ENCODE measurements around the gene CCDC127. TPM values are rescaled to one million over a fixed set of nuclear protein-coding genes. Genes with fewer than 3 reads are reported as not detected.
"Not testable (repeated sequence)": the region's sequence is repeated elsewhere in the genome, so short reads cannot be mapped to it uniquely, and the experiment has no call there.

The CCDC127 gene
- polyA plus RNA-seq (2011; rRNA removed) (4.5 and 4.8 TPM in 2 replicates), polyA minus RNA-seq (2011; rRNA and poly(A)+ RNA removed) (2.3 and 2.9 TPM in 2 replicates)

- H3K4me3 ChIP-seq (ENCODE audit: low read depth, low read length): peak within 1 kb of the TSS; percentile 96
- ChIA-PET POLR2A (interaction anchor here (0.6 kb wide), 1 partner anchor 48 kb away, joined by 5 read pairs; no protein-coding TSS in a partner anchor), CTCF (interaction anchor here (0.6 to 2.7 kb wide), 9 partner anchors 9 to 177 kb away, joined by 3 to 7 read pairs (median 3); no protein-coding TSS in a partner anchor)
- H3K27me3 ChIP-seq (ENCODE audit: control insufficient read depth, insufficient read depth, low read length); H3K36me3 ChIP-seq (ENCODE audit: control insufficient read depth, insufficient read depth, low read length): not testable (repeated sequence)
- TF ChIP-seq CTCF (IDR thresholded peaks at IDR 0.05; ENCODE audit: insufficient read depth, low read depth, low read length): peak; percentile 57
- peak; percentile 47 for DNase-seq (ENCODE audit: low read depth)
Measured at GRCh38 chr5:217494-218456, at the start of gene CCDC127, which contains the start of gene SDHA. CCDC127 (minus strand) TSS chr5:218153; CDS start chr5:216849, 1,304 bp downstream. SDHA (plus strand) TSS chr5:218320; CDS start chr5:218356, 36 bp downstream.

GRCh38 chr5:267716-268115, 49.8 kb upstream of the CCDC127 start:
- no peak for DNase-seq (ENCODE audit: low read depth)
- TF ChIP-seq CTCF (IDR thresholded peaks at IDR 0.05; ENCODE audit: insufficient read depth, low read depth, low read length): no peak
- Histone ChIP-seq H3K36me3 (ENCODE audit: control insufficient read depth, insufficient read depth, low read length) (peaks cover 4% of the 10 kb centered on the region; the same call in 1 of the 2 replicates), H3K4me3 (ENCODE audit: low read depth, low read length) (no peak overlapping the region), H3K27me3 (ENCODE audit: control insufficient read depth, insufficient read depth, low read length) (no peaks in the 10 kb centered on the region)
- ChIA-PET POLR2A (no interaction called here), CTCF (no interaction called here)

GRCh38 chr5:266311-267026, 48.5 kb upstream of the CCDC127 start:
- CTCF ChIA-PET; DNase-seq (ENCODE audit: low read depth); H3K4me3 ChIP-seq (ENCODE audit: low read depth, low read length); H3K27me3 ChIP-seq (ENCODE audit: control insufficient read depth, insufficient read depth, low read length); POLR2A ChIA-PET; H3K36me3 ChIP-seq (ENCODE audit: control insufficient read depth, insufficient read depth, low read length): not testable (repeated sequence)

GRCh38 chr5:264338-264737, 46.4 kb upstream of the CCDC127 start:
- ChIA-PET POLR2A (no interaction called here), CTCF (no interaction called here)
- no peak for TF ChIP-seq CTCF (IDR thresholded peaks at IDR 0.05; ENCODE audit: insufficient read depth, low read depth, low read length)
- Histone ChIP-seq H3K27me3 (ENCODE audit: control insufficient read depth, insufficient read depth, low read length) (no peaks in the 10 kb centered on the region), H3K4me3 (ENCODE audit: low read depth, low read length) (no peak overlapping the region), H3K36me3 (ENCODE audit: control insufficient read depth, insufficient read depth, low read length) (peaks cover 4% of the 10 kb centered on the region; the same call in 1 of the 2 replicates)
- no peak for DNase-seq (ENCODE audit: low read depth)

- H3K36me3 ChIP-seq (ENCODE audit: control insufficient read depth, insufficient read depth, low read length); H3K27me3 ChIP-seq (ENCODE audit: control insufficient read depth, insufficient read depth, low read length); H3K4me3 ChIP-seq (ENCODE audit: low read depth, low read length); POLR2A ChIA-PET; CTCF ChIA-PET: not testable (repeated sequence)
- peak; percentile 84 for DNase-seq (ENCODE audit: low read depth)
Measured at GRCh38 chr5:263275-263974, 45.5 kb upstream of the CCDC127 start.

All from BJ (cell line).